BE2C (cell line): ENCODE data around the gene GMEB2.

ENCODE experiments used
- DNase-seq: peaks from one replicate; pipeline ENCODE4 v3.0.0-alpha.2; 2020
- H3K27me3 ChIP-seq: fragments of 250-450 bp; sonication (Bioruptor Pico); 2 replicates; pipeline ENCODE4 v1.5.1; 2020; ENCODE audit warnings: mild to moderate bottlenecking
- H3K36me3 ChIP-seq: fragments of 250-450 bp; sonication (Bioruptor Pico); 2 replicates; pipeline ENCODE4 v1.5.1; 2020; ENCODE audit warnings: mild to moderate bottlenecking
- H3K4me1 ChIP-seq: fragments of 250-450 bp; sonication (Bioruptor Pico); 2 replicates; pipeline ENCODE4 v1.5.1; 2020
- H3K4me3 ChIP-seq: 2 replicates; pipeline ENCODE4 v1.5.1; 2011; ENCODE audit warnings: low read depth, low read length
- H3K9me3 ChIP-seq: fragments of 250-450 bp; sonication (Bioruptor Pico); 2 replicates; pipeline ENCODE4 v1.5.1; 2020
- CTCF ChIP-seq: IDR thresholded peaks from 2 replicates; pipeline ENCODE4 v1.5.1; 2012; ENCODE audit warnings: mild to moderate bottlenecking, low read depth, low read length

GMEB2 gene

DNA sequence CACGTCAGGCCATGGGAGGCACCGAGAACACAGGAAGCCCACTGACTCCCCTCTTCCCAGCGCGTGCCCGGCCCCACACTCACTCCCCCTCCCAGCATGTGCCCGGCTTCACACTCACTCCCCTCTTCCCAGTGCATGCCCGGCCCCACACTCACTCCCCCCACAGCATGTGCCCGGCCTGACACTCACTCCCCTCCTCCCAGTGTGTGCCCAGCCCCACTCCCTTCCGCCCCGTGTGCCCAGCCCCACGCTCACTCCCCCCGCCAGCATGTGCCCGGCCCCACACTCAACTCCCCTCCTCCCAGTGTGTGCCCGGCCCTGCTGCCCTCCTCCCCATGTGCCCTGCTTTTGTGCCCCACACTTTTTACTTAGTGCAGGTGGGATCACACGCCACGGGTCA, 41.0 kb upstream of the GMEB2 start:
- H3K9me3 ChIP-seq, result no peaks in the 10 kb centered on the region
- H3K27me3 ChIP-seq, result no peaks in the 10 kb centered on the region
- peaks cover 12% of the 10 kb centered on the region for H3K4me1 ChIP-seq
- no peak overlapping the region for H3K4me3 ChIP-seq
- H3K36me3 ChIP-seq, result peaks cover 49% of the 10 kb centered on the region
- no peak for DNase-seq
- no peak for TF ChIP-seq CTCF

DNA sequence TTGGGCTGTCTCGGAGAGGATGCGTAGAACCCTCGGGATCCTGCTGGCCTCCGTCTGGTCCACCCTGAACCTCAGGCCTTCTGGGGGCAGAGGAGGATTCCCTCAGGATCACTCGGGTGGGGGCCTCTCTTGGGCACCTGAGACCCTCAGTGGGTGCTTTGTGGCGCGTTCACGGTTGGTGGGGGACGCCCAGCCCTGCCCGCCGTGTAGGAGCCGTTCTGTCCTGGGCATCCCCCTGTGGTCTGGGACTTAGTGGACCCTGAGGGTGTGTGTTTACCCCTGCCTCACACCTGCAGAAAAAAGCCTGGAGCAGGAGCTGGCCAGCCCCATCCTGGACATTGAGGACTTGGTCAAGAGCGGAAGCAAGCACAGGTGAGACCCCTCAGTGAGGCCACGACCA, 38.8 kb upstream of the GMEB2 start:
- no peak for DNase-seq
- H3K9me3 ChIP-seq, result no peaks in the 10 kb centered on the region
- H3K27me3 ChIP-seq, result no peaks in the 10 kb centered on the region
- peaks cover 12% of the 10 kb centered on the region for H3K4me1 ChIP-seq
- H3K4me3 ChIP-seq, result no peak overlapping the region
- no peak for TF ChIP-seq CTCF
- peaks cover 59% of the 10 kb centered on the region for H3K36me3 ChIP-seq

DNA sequence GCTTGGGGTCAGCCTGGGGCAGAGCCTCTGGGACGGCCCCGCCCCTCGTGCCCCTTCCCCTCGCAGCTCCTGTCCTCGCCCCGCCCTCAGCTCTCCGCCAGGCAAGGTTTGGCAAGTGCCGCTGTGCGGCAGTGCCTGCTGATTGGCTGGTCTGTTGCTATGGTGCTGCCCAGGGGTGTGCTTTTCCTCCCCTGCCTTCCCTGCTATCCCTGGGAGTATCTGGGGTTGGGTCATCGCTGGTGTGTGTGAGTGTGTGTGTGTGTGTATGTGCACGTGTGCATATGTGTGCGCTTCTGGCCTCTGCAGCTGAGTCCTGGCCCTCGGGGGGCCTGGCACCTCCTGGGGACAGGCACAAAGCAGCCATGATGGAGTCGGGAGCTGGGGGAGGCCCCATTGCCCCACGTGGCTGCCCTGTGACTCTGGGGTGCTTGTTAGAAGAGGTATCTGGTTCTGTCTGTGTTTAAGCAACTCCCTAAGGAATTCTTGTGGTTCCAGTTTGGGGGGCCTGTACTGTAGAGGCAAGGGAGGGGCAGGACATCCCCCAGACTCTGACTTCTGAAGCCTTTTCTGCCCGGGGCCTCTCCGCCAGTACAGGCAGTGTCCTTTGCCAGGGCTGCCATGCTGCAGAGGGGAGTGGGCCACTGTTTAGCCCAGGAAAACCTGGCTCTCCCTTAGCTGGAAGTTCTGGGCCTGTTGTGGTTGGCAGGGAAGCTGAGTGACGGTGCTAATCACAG, 38.1 kb upstream of the GMEB2 start:
- Histone ChIP-seq H3K4me3 (peak overlapping the region; percentile 17), H3K27me3 (no peaks in the 10 kb centered on the region), H3K9me3 (no peaks in the 10 kb centered on the region), H3K36me3 (peaks cover 62% of the 10 kb centered on the region), H3K4me1 (peaks cover 12% of the 10 kb centered on the region)
- DNase-seq, result peak; percentile 90
- TF ChIP-seq CTCF, result no peak

- Histone ChIP-seq H3K27me3 (no peaks in the 10 kb centered on the region), H3K4me3 (no peak overlapping the region), H3K36me3 (peaks cover 62% of the 10 kb centered on the region), H3K4me1 (peaks cover 12% of the 10 kb centered on the region), H3K9me3 (no peaks in the 10 kb centered on the region)
- TF ChIP-seq CTCF, result no peak
- DNase-seq, result no peak
Measured at GRCh38 chr20:63664143-63664851, 37.4 kb upstream of the GMEB2 start.

- Histone ChIP-seq H3K27me3 (no peaks in the 10 kb centered on the region), H3K4me1 (peaks cover 12% of the 10 kb centered on the region), H3K9me3 (no peaks in the 10 kb centered on the region), H3K4me3 (no peak overlapping the region), H3K36me3 (peaks cover 54% of the 10 kb centered on the region)
- no peak for DNase-seq
- TF ChIP-seq CTCF, result no peak
Measured at GRCh38 chr20:63663332-63664066, 36.6 kb upstream of the GMEB2 start.
